Body of pancreas (tissue), 4 donors: Measurements from ENCODE around the gene DYNC1I2. TPM values are rescaled to one million over a fixed set of nuclear protein-coding genes. Genes with fewer than 3 reads are reported as not detected.

Experiments used
- ATAC-seq: fragments of 150-250 bp; one replicate; pipeline ENCODE4 v1.9.1; 2016
- DNase-seq, 4 donors: peaks; one replicate each; pipeline ENCODE4 v3.0.0-alpha.2; 2019
- H3K27ac ChIP-seq, 4 donors: fragments of 200-600 bp; sonication (generic); 1 replicate in 3 of 4; 2 replicates in 1 of 4; pipeline versions ENCODE4 v1.5.1 to v1.6.1; 2016 to 2019; ENCODE audit warnings: mild to moderate bottlenecking in 1 of 4, mixed read lengths in 1 of 4, moderate library complexity in 1 of 4
- H3K27me3 ChIP-seq, 2 donors: fragments of 200-600 bp; sonication (generic); one replicate each; pipeline ENCODE4 v1.6.0; 2016; ENCODE audit warnings: mild to moderate bottlenecking in 1 of 2
- H3K36me3 ChIP-seq, 2 donors: fragments of 200-600 bp; sonication (generic); replicated peaks in 1 of 2; 2 replicates each; pipeline ENCODE4 v1.5.1; 2016; ENCODE audit warnings: low read depth in 2 of 2; ENCODE audit not compliant: insufficient read depth in 1 of 2
- H3K4me1 ChIP-seq: fragments of 200-600 bp; sonication (generic); one replicate; pipeline ENCODE4 v1.6.0; 2016
- H3K4me3 ChIP-seq, 2 donors: fragments of 200-600 bp; sonication (generic); 1 replicate in 1 of 2; 2 replicates in 1 of 2; pipeline ENCODE4 v1.5.1; 2016 to 2019
- H3K9me3 ChIP-seq, 3 donors: fragments of 200-600 bp; sonication (generic); 1 replicate in 2 of 3; 2 replicates in 1 of 3; pipeline ENCODE4 v1.5.1; 2016
- POLR2A ChIP-seq, 3 donors: fragments of 450-650 bp; IDR thresholded peaks; one replicate each; pipeline ENCODE4 v1.6.1; 2016; ENCODE audit warnings: antibody characterized with exemption in 3 of 3, mild to moderate bottlenecking in 2 of 3
- WGBS, 2 donors: methylation state at CpG; one replicate each; pipeline ENCODE4 v1.1.5; 2017; 5-methylcytosine and 5-hydroxymethylcytosine counted together
- intact Hi-C: fragments of 100-400 bp; cut with DNase I; formaldehyde crosslinking; loops from one replicate; pipeline ENCODE4 v1.15.1; 2023
- total RNA-seq, 2 donors: library from RNA; depleted of rRNA; stranded (reverse); fragments of >200 nt; gene quantifications; one replicate each; pipeline ENCODE4 v1.1.0, GENCODE V29; 2016
- TF ChIP-seq, protein P1 (sequence below), 7 experiments: fragments of 450-650 bp in 4 of 7; fragments of 200-600 bp in 3 of 7; sonication (generic) in 3 of 7; IDR thresholded peaks; one replicate each; pipeline ENCODE4 v1.5.1; 2016 to 2019; ENCODE audit warnings: antibody characterized with exemption in 7 of 7

Gene DYNC1I2
- total RNA-seq, 2 donors from 2014 or later: 34.6 to 52.7 TPM

GRCh38 chr2:171702781-171703556, 15.7 kb downstream of the DYNC1I2 start:
- Histone ChIP-seq H3K4me1 (no peaks in the 10 kb centered on the region), H3K9me3 (no peaks in the 10 kb centered on the region), H3K4me3 (no peak overlapping the region), H3K27me3 (no peaks in the 10 kb centered on the region), H3K36me3 (no peaks in the 10 kb centered on the region), H3K27ac (no peak overlapping the region)
- no peak for ATAC-seq
- intact Hi-C loops: no loop called here
- no peak for DNase-seq
- TF ChIP-seq POLR2A (IDR thresholded peaks at IDR 0.05): no peak
- WGBS, 2 donors: 85 to 87% methylated on average over 7 of the region's 7 CpGs

DNA sequence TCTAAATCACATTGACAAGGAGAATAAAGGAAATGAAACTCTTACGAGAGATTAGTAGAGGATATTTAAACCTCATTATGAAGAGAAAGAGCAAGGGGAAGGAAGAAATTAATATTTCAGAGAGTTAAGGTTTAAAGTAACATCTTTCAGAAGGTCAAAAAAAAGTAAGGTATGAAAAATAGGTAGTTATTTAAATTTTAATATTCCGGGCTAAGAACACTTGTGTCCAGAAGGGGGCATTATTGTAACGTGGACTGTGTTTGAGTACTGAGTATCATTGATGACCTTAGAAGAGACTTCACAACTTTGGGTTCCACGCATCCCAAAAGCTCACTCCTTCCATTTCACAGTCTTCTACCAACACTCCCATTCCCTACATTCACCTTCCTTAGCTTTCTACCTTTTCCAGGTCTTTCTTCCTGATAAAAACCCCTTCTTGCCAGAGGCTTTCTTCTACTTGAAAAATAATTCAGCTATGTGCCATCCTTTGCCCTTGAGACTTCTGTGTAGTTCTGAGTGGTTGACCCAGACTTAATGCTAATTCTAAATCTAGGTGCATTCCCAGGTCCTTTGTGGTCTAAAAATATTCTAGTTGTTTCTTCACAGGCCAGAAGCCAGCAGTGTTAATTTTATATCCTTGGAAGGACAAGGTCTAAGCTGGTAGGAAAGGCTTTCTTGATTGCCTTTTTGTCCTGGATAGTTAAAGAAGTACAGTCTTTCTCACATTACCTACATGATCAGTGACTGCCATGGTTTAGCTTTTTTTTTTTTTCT, 16.5 kb downstream of the DYNC1I2 start:
- 55 to 56% methylated on average over 4 of the region's 4 CpGs for WGBS, 2 donors
- no peaks in the 10 kb centered on the region for H3K9me3 ChIP-seq
- H3K4me1 ChIP-seq: no peaks in the 10 kb centered on the region
- no peaks in the 10 kb centered on the region for H3K27me3 ChIP-seq
- no peak overlapping the region for H3K4me3 ChIP-seq
- no peak overlapping the region for H3K27ac ChIP-seq
- TF ChIP-seq, protein P1, sequence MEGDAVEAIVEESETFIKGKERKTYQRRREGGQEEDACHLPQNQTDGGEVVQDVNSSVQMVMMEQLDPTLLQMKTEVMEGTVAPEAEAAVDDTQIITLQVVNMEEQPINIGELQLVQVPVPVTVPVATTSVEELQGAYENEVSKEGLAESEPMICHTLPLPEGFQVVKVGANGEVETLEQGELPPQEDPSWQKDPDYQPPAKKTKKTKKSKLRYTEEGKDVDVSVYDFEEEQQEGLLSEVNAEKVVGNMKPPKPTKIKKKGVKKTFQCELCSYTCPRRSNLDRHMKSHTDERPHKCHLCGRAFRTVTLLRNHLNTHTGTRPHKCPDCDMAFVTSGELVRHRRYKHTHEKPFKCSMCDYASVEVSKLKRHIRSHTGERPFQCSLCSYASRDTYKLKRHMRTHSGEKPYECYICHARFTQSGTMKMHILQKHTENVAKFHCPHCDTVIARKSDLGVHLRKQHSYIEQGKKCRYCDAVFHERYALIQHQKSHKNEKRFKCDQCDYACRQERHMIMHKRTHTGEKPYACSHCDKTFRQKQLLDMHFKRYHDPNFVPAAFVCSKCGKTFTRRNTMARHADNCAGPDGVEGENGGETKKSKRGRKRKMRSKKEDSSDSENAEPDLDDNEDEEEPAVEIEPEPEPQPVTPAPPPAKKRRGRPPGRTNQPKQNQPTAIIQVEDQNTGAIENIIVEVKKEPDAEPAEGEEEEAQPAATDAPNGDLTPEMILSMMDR (IDR thresholded peaks at IDR 0.05): peak in 6 of 7 experiments; percentile 22 to 35 (median 28)
- no peak for TF ChIP-seq POLR2A (IDR thresholded peaks at IDR 0.05)
- peak in 1 of 4 donors; percentile 8 for DNase-seq
- no peak for ATAC-seq
- no peaks in the 10 kb centered on the region for H3K36me3 ChIP-seq
- intact Hi-C loops: no loop called here

DNA sequence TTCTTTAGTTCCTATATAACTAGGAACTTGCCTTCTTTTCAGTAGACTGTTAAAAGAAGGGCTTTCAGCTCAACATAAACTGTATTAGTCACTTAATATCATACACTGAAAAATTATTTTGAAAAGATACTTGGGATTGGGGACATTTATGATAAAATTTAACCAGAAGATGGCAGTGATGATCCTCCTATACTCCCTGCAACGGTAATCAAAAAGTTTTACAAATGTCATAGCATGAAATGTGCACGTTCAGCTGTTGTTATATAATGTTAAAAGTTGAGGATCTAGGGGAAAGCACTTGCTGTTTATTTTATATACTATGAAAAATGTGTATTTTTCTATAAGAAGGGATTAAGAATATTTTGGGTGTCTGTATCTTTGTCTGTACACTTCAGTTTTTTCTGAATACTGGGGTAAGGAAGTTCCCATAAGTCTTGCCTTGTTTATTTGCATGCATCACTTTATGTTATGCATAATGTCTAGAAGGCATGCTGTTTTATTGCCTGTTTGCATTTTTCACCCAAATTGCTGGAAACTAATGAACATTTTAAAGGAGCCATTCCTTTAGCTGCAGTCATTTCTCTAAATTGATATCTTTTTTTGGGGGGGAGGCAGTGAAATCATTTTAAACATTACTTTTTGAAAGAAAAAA, 19.0 kb downstream of the DYNC1I2 start:
- DNase-seq (no peak), ATAC-seq (no peak)
- no peak overlapping the region for H3K4me3 ChIP-seq
- intact Hi-C loops: no loop called here
- TF ChIP-seq POLR2A (IDR thresholded peaks at IDR 0.05): no peak
- TF ChIP-seq, protein P1 (IDR thresholded peaks at IDR 0.05): peak in 3 of 7 experiments; percentile 6 to 24 (median 22)
- 16 to 41% methylated on average over 2 of the region's 2 CpGs for WGBS, 2 donors
- no peaks in the 10 kb centered on the region for H3K9me3 ChIP-seq
- H3K4me1 ChIP-seq: no peaks in the 10 kb centered on the region
- no peaks in the 10 kb centered on the region for H3K27me3 ChIP-seq
- peaks cover 0 to 3% of the 10 kb centered on the region in 2 donors for H3K36me3 ChIP-seq
- H3K27ac ChIP-seq: no peak overlapping the region

DNA sequence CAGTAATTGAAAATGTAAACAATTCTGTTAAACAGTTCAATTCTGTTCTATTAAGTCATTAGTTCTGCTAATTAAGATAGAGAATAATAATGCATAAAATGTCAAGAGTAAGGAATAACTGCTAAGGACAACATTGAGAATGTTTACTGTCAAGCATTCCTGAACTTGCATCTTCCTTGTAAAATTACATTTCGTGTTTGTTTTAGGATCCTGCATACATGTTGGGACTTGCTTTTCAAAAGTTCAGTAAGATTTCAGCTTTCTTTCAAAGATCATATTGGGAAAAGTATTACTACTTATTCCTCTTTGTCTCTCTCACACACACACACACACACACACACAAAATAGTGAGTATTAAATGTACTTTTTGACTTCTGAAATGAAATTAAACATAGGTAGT, 20.5 kb downstream of the DYNC1I2 start:
- TF ChIP-seq POLR2A (IDR thresholded peaks at IDR 0.05): no peak
- TF ChIP-seq, protein P1 (IDR thresholded peaks at IDR 0.05): no peak
- intact Hi-C loops: no loop called here

More for the DNA sequence above, 20.5 kb downstream of the DYNC1I2 start:
- H3K9me3 ChIP-seq: no peaks in the 10 kb centered on the region
- H3K27me3 ChIP-seq: no peaks in the 10 kb centered on the region
- peaks cover 0 to 3% of the 10 kb centered on the region in 2 donors for H3K36me3 ChIP-seq
- no peak overlapping the region for H3K27ac ChIP-seq
- no peaks in the 10 kb centered on the region for H3K4me1 ChIP-seq
- no peak overlapping the region for H3K4me3 ChIP-seq
- DNase-seq (no peak), ATAC-seq (no peak)
- WGBS, 2 donors: 71 to 80% methylated on average over 1 of the region's 1 CpG
